Measurements from ENCODE around the gene PLCH1.

GRCh38 chr3:155331078-155331477 lies 413.8 kb downstream of the PLCH1 start:
- TF ChIP-seq EZH2phosphoT487 (IDR thresholded peaks at IDR 0.05) (no peak), CTCF (IDR thresholded peaks at IDR 0.05) (no peak), EZH2 (IDR thresholded peaks at IDR 0.05) (no peak)

All from neural progenitor cell (in vitro differentiated cells).